SK-N-SH (cell line): ENCODE data around the gene GALNT17. TPM values are rescaled to one million over a fixed set of nuclear protein-coding genes. Genes with fewer than 3 reads are reported as not detected.

Source experiments
- CTCF ChIA-PET: fragments of 300-600, 350-600 bp; formaldehyde crosslinking; extraction: SDS; loops from one replicate; lab custom pipeline; 2021; lab: Yijun Ruan, JAX
- POLR2A ChIA-PET: fragments of 350-600 bp; sonication (Branson Sonifier 250); formaldehyde crosslinking; extraction: SDS; loops from one replicate; lab custom pipeline; 2020; ENCODE audit warnings: antibody characterized with exemption, inconsistent platforms; lab: Yijun Ruan, JAX
- DNase-seq: peaks from one replicate; pipeline ENCODE4 v3.0.0; 2012
- H2AFZ ChIP-seq: fragments of 200-600 bp; sonication (generic); 2 replicates; pipeline ENCODE4 v1.8.1; 2016; ENCODE audit warnings: antibody characterized with exemption, mild to moderate bottlenecking, low read depth
- H3F3A ChIP-seq: fragments of 200-600 bp; sonication (generic); replicated peaks from 2 replicates; pipeline ENCODE3; 2016; ENCODE audit warnings: antibody characterized with exemption, mild to moderate bottlenecking; ENCODE audit not compliant: insufficient read depth
- H3K27ac ChIP-seq, 2 experiments: fragments of 200-500 bp in 1 of 2; fragments of 200-600 bp in 1 of 2; sonication (Bioruptor generic) in 1 of 2; sonication (generic), shearing (Covaris generic) in 1 of 2; 2 replicates each; pipeline versions ENCODE4 v1.5.1 to v1.6.1; 2014 to 2016; ENCODE audit warnings: low read depth in 2 of 2, inconsistent platforms in 1 of 2, low read length in 1 of 2, mild to moderate bottlenecking in 1 of 2, mixed read lengths in 1 of 2
- H3K27me3 ChIP-seq: fragments of 200-600 bp; sonication (generic), shearing (Covaris generic); 2 replicates; pipeline ENCODE4 v1.6.1; 2016; ENCODE audit warnings: mixed run types; ENCODE audit not compliant: insufficient read depth
- H3K36me3 ChIP-seq, 2 experiments: fragments of 200-500 bp in 1 of 2; fragments of 200-600 bp in 1 of 2; sonication (Bioruptor generic) in 1 of 2; sonication (generic) in 1 of 2; replicated peaks in 1 of 2; 2 replicates each; pipeline versions ENCODE3 to v1.5.1; 2014 to 2016; ENCODE audit warnings: low read length in 1 of 2, mild to moderate bottlenecking in 1 of 2; ENCODE audit not compliant: insufficient read depth in 2 of 2, control insufficient read depth in 1 of 2
- H3K4me1 ChIP-seq, 2 experiments: fragments of 200-500 bp in 1 of 2; fragments of 200-600 bp in 1 of 2; sonication (Bioruptor generic) in 1 of 2; sonication (generic), shearing (Covaris generic) in 1 of 2; 2 replicates each; pipeline versions ENCODE4 v1.5.1 to v1.6.1; 2014 to 2016; ENCODE audit warnings: low read depth in 1 of 2, low read length in 1 of 2, mixed run types in 1 of 2; ENCODE audit not compliant: insufficient read depth in 2 of 2, control insufficient read depth in 1 of 2
- H3K4me2 ChIP-seq: fragments of 200-600 bp; sonication (generic), shearing (Covaris generic); 2 replicates; pipeline ENCODE4 v1.6.1; 2017; ENCODE audit warnings: mixed run types
- H3K4me3 ChIP-seq, 2 experiments: fragments of 200-500 bp in 1 of 2; fragments of 200-600 bp in 1 of 2; sonication (Bioruptor generic) in 1 of 2; sonication (generic), shearing (Covaris generic) in 1 of 2; 2 replicates each; pipeline versions ENCODE4 v1.5.1 to v1.8.1; 2014 to 2016; ENCODE audit warnings: low read depth in 2 of 2, inconsistent platforms in 1 of 2, low read length in 1 of 2, mild to moderate bottlenecking in 1 of 2, mixed read lengths in 1 of 2, moderate library complexity in 1 of 2
- H3K79me2 ChIP-seq: fragments of 200-600 bp; sonication (generic); 2 replicates; pipeline ENCODE4 v1.8.1; 2017; ENCODE audit warnings: mild to moderate bottlenecking; ENCODE audit not compliant: insufficient read depth
- H3K9ac ChIP-seq: fragments of 200-600 bp; sonication (generic); 2 replicates; pipeline ENCODE4 v1.6.1; 2017; ENCODE audit warnings: mixed run types
- H3K9me2 ChIP-seq: fragments of 200-600 bp; sonication (generic); 2 replicates; pipeline ENCODE4 v1.6.1; 2017; ENCODE audit warnings: mixed run types
- H3K9me3 ChIP-seq: fragments of 200-600 bp; sonication (generic); 2 replicates; pipeline ENCODE4 v1.6.1; 2017; ENCODE audit warnings: mixed run types, mild to moderate bottlenecking, moderate library complexity
- H4K20me1 ChIP-seq: fragments of 200-600 bp; sonication (generic); 2 replicates; pipeline ENCODE4 v1.6.1; 2017; ENCODE audit warnings: mild to moderate bottlenecking, mixed run types; ENCODE audit not compliant: insufficient read depth
- CHD2 ChIP-seq: fragments of 150-350 bp; IDR thresholded peaks from 2 replicates; pipeline ENCODE4 v1.6.1; 2018; ENCODE audit warnings: low read length; ENCODE audit not compliant: partially characterized antibody
- CTCF ChIP-seq: fragments of 200-600 bp; sonication (generic); IDR thresholded peaks from 2 replicates; pipeline ENCODE4 v1.6.1; 2017; ENCODE audit warnings: antibody characterized with exemption, mild to moderate bottlenecking, moderate library complexity
- ELF1 ChIP-seq: IDR thresholded peaks from 2 replicates; pipeline ENCODE4 v1.4.0; 2012
- EZH2phosphoT487 ChIP-seq: fragments of 200-600 bp; sonication (generic); IDR thresholded peaks from 2 replicates; pipeline ENCODE4 v1.6.1; 2017; ENCODE audit warnings: low read depth, mixed run types, mild to moderate bottlenecking, antibody characterized with exemption, moderate library complexity, borderline replicate concordance
- FOXM1 ChIP-seq: IDR thresholded peaks from 2 replicates; pipeline ENCODE4 v1.4.0; 2012; ENCODE audit warnings: low read depth, mild to moderate bottlenecking
- MXI1 ChIP-seq: IDR thresholded peaks from 2 replicates; pipeline ENCODE4 v1.6.1; 2012; ENCODE audit warnings: mild to moderate bottlenecking, low read depth, low read length, improper control_type of control experiment
- PBX3 ChIP-seq: IDR thresholded peaks from 2 replicates; pipeline ENCODE4; 2012
- POLR2AphosphoS5 ChIP-seq: IDR thresholded peaks from 2 replicates; pipeline ENCODE4 v1.6.1; 2012; ENCODE audit warnings: low read depth, low read length
- RAD21 ChIP-seq: IDR thresholded peaks from 2 replicates; pipeline ENCODE4 v1.6.1; 2012; ENCODE audit warnings: mild to moderate bottlenecking, low read length
- RCOR1 ChIP-seq: fragments of 150-350 bp; IDR thresholded peaks from 2 replicates; pipeline ENCODE4 v1.6.1; 2017; ENCODE audit warnings: antibody characterized with exemption, low read length
- RXRA ChIP-seq: IDR thresholded peaks from 2 replicates; pipeline ENCODE4 v1.4.0; 2012; ENCODE audit warnings: low read depth, mild to moderate bottlenecking, borderline replicate concordance
- SMC3 ChIP-seq: IDR thresholded peaks from 2 replicates; pipeline ENCODE4 v1.6.1; 2012; ENCODE audit warnings: low read depth, low read length, improper control_type of control experiment
- TAF1 ChIP-seq: IDR thresholded peaks from 2 replicates; pipeline ENCODE4 v1.6.1; 2012; ENCODE audit warnings: low read depth, mild to moderate bottlenecking, low read length, moderate library complexity, borderline replicate concordance
- TEAD4 ChIP-seq: IDR thresholded peaks from 2 replicates; pipeline ENCODE4 v1.4.0; 2012; ENCODE audit warnings: mild to moderate bottlenecking, borderline replicate concordance; ENCODE audit not compliant: insufficient read depth
- USF1 ChIP-seq: IDR thresholded peaks from 2 replicates; pipeline ENCODE4 v1.4.0; 2012; ENCODE audit warnings: low read depth, borderline replicate concordance
- ZBTB33 ChIP-seq: IDR thresholded peaks from 2 replicates; pipeline ENCODE4 v1.4.0; 2012; ENCODE audit warnings: low read depth, borderline replicate concordance
- whole genome bisulfite sequencing: methylation state at CpG from one replicate; pipeline ENCODE4 v1.1.6; 2017; ENCODE audit warnings: low lambda C conversion rate; 5-methylcytosine and 5-hydroxymethylcytosine counted together
- polyA plus RNA-seq, 3 experiments: library from polyadenylated mRNA; depleted of rRNA; stranded (reverse); fragments of >200 nt; gene quantifications; 2 replicates each; pipeline ENCODE4 v1.2.3, GENCODE V29; 2012

Gene GALNT17
- polyA plus RNA-seq, 1 of the 3 experiments (the other 2 are of a cell fraction), result not detected

GRCh38 chr7:71687831-71688599, 556.1 kb downstream of the GALNT17 start:
- 10% methylated on average over 11 of the region's 11 CpGs for WGBS
- TF ChIP-seq ZBTB33, result no peak
- TF ChIP-seq USF1, result no peak
- TF ChIP-seq FOXM1, result no peak
- no peak for TF ChIP-seq ELF1
- no peak for TF ChIP-seq PBX3
- TF ChIP-seq RCOR1, result no peak
- no peak for TF ChIP-seq CTCF
- TF ChIP-seq EZH2phosphoT487, result no peak
- no peak for TF ChIP-seq POLR2AphosphoS5
- TF ChIP-seq MXI1, result no peak
- TF ChIP-seq CHD2, result no peak
- no peak for TF ChIP-seq RAD21
- TF ChIP-seq SMC3, result no peak
- TF ChIP-seq TAF1, result no peak
- no peak for TF ChIP-seq RXRA
- no peak for TF ChIP-seq TEAD4

More at GRCh38 chr7:71687831-71688599, 556.1 kb downstream of the GALNT17 start:
- Histone ChIP-seq H3K36me3 (no peaks in the 10 kb centered on the region), H3K4me1 (no peaks in the 10 kb centered on the region), H3K4me3 (no peak overlapping the region), H2AFZ (no peak overlapping the region), H4K20me1 (no peaks in the 10 kb centered on the region), H3K9ac (no peak overlapping the region), H3F3A (no peaks in the 10 kb centered on the region), H3K27me3 (no peaks in the 10 kb centered on the region), H3K9me2 (no peaks in the 10 kb centered on the region), H3K4me2 (no peak overlapping the region), H3K27ac (no peak overlapping the region), H3K79me2 (no peaks in the 10 kb centered on the region), H3K9me3 (no peaks in the 10 kb centered on the region; the same call in none of the 2 replicates)
- CTCF ChIA-PET, result no interaction called here
- POLR2A ChIA-PET, result no interaction called here
- DNase-seq, result no peak
